ENCODE data around the gene MANF. TPM values are rescaled to one million over a fixed set of nuclear protein-coding genes. Genes with fewer than 3 reads are reported as not detected.

The MANF gene
- polyA plus RNA-seq (ENCODE audit: insufficient read depth in 1 of 5, insufficient read length in 5 of 5, low replicate concordance in 1 of 5): 100 to 1,000 TPM in 4 of 5 donors, 10 to 100 TPM in 1; 94.6 to 114 (median 103) TPM
- long read RNA-seq, donor 1, transcript MANF-204 (4 exons, 1,153 nt): major isoform, 16 of 30 reads
- long read RNA-seq, donor 1, transcript MANF-203 (2 exons, 436 nt): minor isoform, 13 of 30 reads
- long read RNA-seq, donor 1, partial matches to known transcripts: 0 of 30 reads
- long read RNA-seq, donor 1, other reads (novel, unspliced or antisense): 0 of 30 reads
- long read RNA-seq, donor 2, transcript MANF-204 (4 exons, 1,153 nt): major isoform, 25 of 30 reads
- long read RNA-seq, donor 2, partial matches to known transcripts: 0 of 30 reads
- long read RNA-seq, donor 2, other reads (novel, unspliced or antisense): 0 of 30 reads
- long read RNA-seq, donor 3, transcript MANF-204 (4 exons, 1,153 nt): major isoform, 24 of 29 reads
- long read RNA-seq, donor 3, partial matches to known transcripts: 0 of 29 reads
- long read RNA-seq, donor 3, other reads (novel, unspliced or antisense): 0 of 29 reads
- long read RNA-seq, donor 4, transcript MANF-203 (2 exons, 436 nt): minor isoform, 5 of 19 reads
- long read RNA-seq, donor 4, transcript MANF-204 (4 exons, 1,153 nt): major isoform, 14 of 19 reads
- long read RNA-seq, donor 4, partial matches to known transcripts: 0 of 19 reads
- long read RNA-seq, donor 4, other reads (novel, unspliced or antisense): 0 of 19 reads
- long read RNA-seq, donor 5, transcript MANF-203 (2 exons, 436 nt): major isoform, 15 of 42 reads
- long read RNA-seq, donor 5, transcript MANF-204 (4 exons, 1,153 nt): minor isoform, 11 of 42 reads
- long read RNA-seq, donor 5, partial matches to known transcripts: 13 of 42 reads
- long read RNA-seq, donor 5, other reads (novel, unspliced or antisense): 0 of 42 reads
- long read RNA-seq, donor 6, transcript MANF-203 (2 exons, 436 nt): minor isoform, 12 of 35 reads
- long read RNA-seq, donor 6, transcript MANF-204 (4 exons, 1,153 nt): major isoform, 22 of 35 reads
- long read RNA-seq, donor 6, partial matches to known transcripts: 0 of 35 reads
- long read RNA-seq, donor 6, other reads (novel, unspliced or antisense): 0 of 35 reads
- long read RNA-seq, donor 7, transcript MANF-204 (4 exons, 1,153 nt): major isoform, 14 of 32 reads
- long read RNA-seq, donor 7, transcript MANF-203 (2 exons, 436 nt): minor isoform, 10 of 32 reads
- long read RNA-seq, donor 7, partial matches to known transcripts: 7 of 32 reads
- long read RNA-seq, donor 7, other reads (novel, unspliced or antisense): 0 of 32 reads
- long read RNA-seq, donor 8, transcript MANF-204 (4 exons, 1,153 nt): major isoform, 8 of 13 reads
- long read RNA-seq, donor 8, partial matches to known transcripts: 0 of 13 reads
- long read RNA-seq, donor 8, other reads (novel, unspliced or antisense): 0 of 13 reads

GRCh38 chr3:51384726-51385473 lies at the start of gene MANF:
TSS of gene MANF (plus strand) at chr3:51385291. CDS start at chr3:51385343, 52 bp downstream.
- DNase-seq: peak; percentile 97

GRCh38 chr3:51336261-51336660 lies 48.8 kb upstream of the MANF start:
- DNase-seq: no peak

- DNase-seq: no peak
These were observed 47.4 kb upstream of the MANF start for GRCh38 chr3:51337666-51338065.

GRCh38 chr3:51338632-51339031 lies 46.5 kb upstream of the MANF start:
- DNase-seq: no peak

- no peak for DNase-seq
These were observed 44.9 kb upstream of the MANF start for GRCh38 chr3:51340013-51340829.

GRCh38 chr3:51340989-51341636 lies 44.0 kb upstream of the MANF start:
- no peak for DNase-seq

GRCh38 chr3:51343918-51344687 lies 41.0 kb upstream of the MANF start:
- DNase-seq: no peak

- DNase-seq: no peak
These were observed 34.3 kb upstream of the MANF start for GRCh38 chr3:51350751-51351150.

- no peak for DNase-seq
These were observed 32.0 kb upstream of the MANF start for GRCh38 chr3:51353131-51353530.

- DNase-seq: no peak
These were observed 31.4 kb upstream of the MANF start for GRCh38 chr3:51353691-51354090.

GRCh38 chr3:51354172-51354571 lies 30.9 kb upstream of the MANF start:
- no peak for DNase-seq

- no peak for DNase-seq
These were observed 30.1 kb upstream of the MANF start for GRCh38 chr3:51354731-51355615.

- DNase-seq: no peak
These were observed 29.1 kb upstream of the MANF start for GRCh38 chr3:51355891-51356578.

GRCh38 chr3:51357856-51358255 lies 27.2 kb upstream of the MANF start:
- no peak for DNase-seq

GRCh38 chr3:51358981-51359380 lies 26.1 kb upstream of the MANF start:
- no peak for DNase-seq

GRCh38 chr3:51360806-51361205 lies 24.3 kb upstream of the MANF start:
- DNase-seq: no peak

GRCh38 chr3:51361746-51362145 lies 23.3 kb upstream of the MANF start:
- no peak for DNase-seq
